ENCODE data around the gene CFAP107.
"Not testable (repeated sequence)": the region's sequence is repeated elsewhere in the genome, so short reads cannot be mapped to it uniquely, and the experiment has no call there.

DNA sequence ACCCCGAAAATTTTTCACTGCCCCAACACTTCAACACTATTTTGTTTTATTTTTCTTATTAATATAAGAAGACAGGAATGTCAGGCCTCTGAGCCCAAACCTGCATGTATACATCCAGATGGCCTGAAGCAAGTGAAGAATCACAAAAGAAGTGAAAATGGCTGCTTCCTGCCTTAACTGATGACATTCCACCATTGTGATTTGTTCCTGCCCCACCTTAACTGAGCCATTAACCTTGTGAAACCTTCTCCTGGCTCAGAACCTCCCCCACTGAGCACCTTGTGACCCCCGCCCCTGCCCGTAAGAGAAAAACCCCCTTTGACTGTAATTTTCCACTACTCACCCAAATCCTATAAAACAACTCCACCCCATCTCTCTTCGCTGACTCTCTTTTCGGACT is 32.3 kb upstream of the CFAP107 start:
- TF ChIP-seq SP1 (IDR thresholded peaks at IDR 0.05); SP1 (CRISPR knock-in tag; IDR thresholded peaks at IDR 0.05); PRDM10 (CRISPR knock-in tag; IDR thresholded peaks at IDR 0.05; ENCODE audit: low read depth); MAX (IDR thresholded peaks at IDR 0.05); ZNF512 (CRISPR knock-in tag; IDR thresholded peaks at IDR 0.05); JUN (CRISPR knock-in tag; IDR thresholded peaks at IDR 0.05); TBP (CRISPR knock-in tag; IDR thresholded peaks at IDR 0.05); FOXA1 (IDR thresholded peaks at IDR 0.05); FOXA1 (CRISPR knock-in tag; IDR thresholded peaks at IDR 0.05); KLF16 (CRISPR knock-in tag; IDR thresholded peaks at IDR 0.05); GATAD1 (CRISPR knock-in tag; IDR thresholded peaks at IDR 0.05); RBFOX2 (IDR thresholded peaks at IDR 0.05; ENCODE audit: low read depth, low read length); CBX2 (IDR thresholded peaks at IDR 0.05; ENCODE audit: low read depth, low read length); CBX2 (CRISPR knock-in tag; IDR thresholded peaks at IDR 0.05; ENCODE audit: low read depth); ZC3H4 (CRISPR knock-in tag; IDR thresholded peaks at IDR 0.05; ENCODE audit: borderline replicate concordance); CTCF (CRISPR knock-in tag; IDR thresholded peaks at IDR 0.05); ZSCAN20 (CRISPR knock-in tag; IDR thresholded peaks at IDR 0.05; ENCODE audit: borderline replicate concordance): not testable (repeated sequence)
